Left kidney (tissue), 2 donors: ENCODE measurements around the gene MAP3K12. TPM values are rescaled to one million over a fixed set of nuclear protein-coding genes. Genes with fewer than 3 reads are reported as not detected.
"Not testable (repeated sequence)": the region's sequence is repeated elsewhere in the genome, so short reads cannot be mapped to it uniquely, and the experiment has no call there.

Experiments
- DNase-seq: peaks from one replicate; pipeline ENCODE4 v3.0.0-alpha.2; 2013
- polyA plus RNA-seq: library from polyadenylated mRNA; unstranded; fragments of 120-200 nt; gene quantifications from one replicate; pipeline ENCODE4 v1.2.1, GENCODE V29; 2013; ENCODE audit not compliant: insufficient read length

The MAP3K12 gene
- polyA plus RNA-seq, 1 donor = 38.5 TPM

GRCh38 chr12:53492830-53493609, 6.2 kb downstream of the MAP3K12 start:
- peak; percentile 95 for DNase-seq

GRCh38 chr12:53492188-53492587, 7.1 kb downstream of the MAP3K12 start:
- DNase-seq = no peak

GRCh38 chr12:53489242-53489864, 9.9 kb downstream of the MAP3K12 start:
- DNase-seq = no peak

- DNase-seq = no peak
Observed at GRCh38 chr12:53486736-53487487, 12.3 kb downstream of the MAP3K12 start.

GRCh38 chr12:53485955-53486735, 13.1 kb downstream of the MAP3K12 start:
- no peak for DNase-seq

GRCh38 chr12:53484686-53485575, 14.3 kb downstream of the MAP3K12 start:
- DNase-seq = no peak

GRCh38 chr12:53483979-53484377, 15.3 kb downstream of the MAP3K12 start:
- no peak for DNase-seq

- no peak for DNase-seq
Observed at GRCh38 chr12:53483225-53483978, 15.9 kb downstream of the MAP3K12 start.

GRCh38 chr12:53482626-53483168, 16.6 kb downstream of the MAP3K12 start:
- no peak for DNase-seq

- DNase-seq = no peak
Observed at GRCh38 chr12:53481939-53482586, 17.2 kb downstream of the MAP3K12 start.

- not testable (repeated sequence) for DNase-seq
Observed at GRCh38 chr12:53481458-53481857, 17.8 kb downstream of the MAP3K12 start.

GRCh38 chr12:53480491-53481442, 18.5 kb downstream of the MAP3K12 start:
- no peak for DNase-seq

- DNase-seq = no peak
Observed at GRCh38 chr12:53479331-53479730, 19.9 kb downstream of the MAP3K12 start.

GRCh38 chr12:53478865-53479264, 20.4 kb downstream of the MAP3K12 start:
- no peak for DNase-seq

- no peak for DNase-seq
Observed at GRCh38 chr12:53476769-53477209, 22.5 kb downstream of the MAP3K12 start.

GRCh38 chr12:53474819-53475218, 24.4 kb downstream of the MAP3K12 start:
- DNase-seq = no peak

GRCh38 chr12:53474077-53474476, 25.2 kb downstream of the MAP3K12 start:
- DNase-seq = no peak

GRCh38 chr12:53472056-53472582, 27.1 kb downstream of the MAP3K12 start:
- DNase-seq = no peak
